Body of pancreas (tissue), 4 donors: ENCODE data around the gene NPS.

Experiments used
- POLR2A ChIP-seq, 3 donors: fragments of 450-650 bp; IDR thresholded peaks; one replicate each; pipeline ENCODE4 v1.6.1; 2016; ENCODE audit warnings: antibody characterized with exemption in 3 of 3, mild to moderate bottlenecking in 2 of 3
- TF ChIP-seq, protein P1 (sequence below), 7 experiments: fragments of 450-650 bp in 4 of 7; fragments of 200-600 bp in 3 of 7; sonication (generic) in 3 of 7; IDR thresholded peaks; one replicate each; pipeline ENCODE4 v1.5.1; 2016 to 2019; ENCODE audit warnings: antibody characterized with exemption in 7 of 7

DNA sequence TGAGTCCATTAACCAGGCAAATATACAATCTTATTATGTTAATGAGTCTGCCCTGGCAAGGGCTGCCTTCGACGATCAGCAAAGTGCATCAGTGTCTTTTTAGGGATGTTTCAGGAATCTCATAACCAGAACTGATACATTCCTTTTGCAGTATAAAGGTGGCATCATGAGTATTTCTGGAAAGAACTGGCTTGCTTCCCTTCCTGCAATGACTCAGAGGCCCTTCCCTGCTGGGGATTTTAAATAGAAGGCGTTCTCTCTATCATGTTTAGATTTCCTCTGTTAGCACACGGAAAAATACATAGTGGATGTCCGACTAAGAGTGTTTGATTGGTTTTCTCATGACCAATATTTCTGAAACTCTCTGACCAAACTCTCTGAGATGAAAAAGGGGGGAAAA is 1.8 kb downstream of the NPS start:
- TF ChIP-seq, protein P1, sequence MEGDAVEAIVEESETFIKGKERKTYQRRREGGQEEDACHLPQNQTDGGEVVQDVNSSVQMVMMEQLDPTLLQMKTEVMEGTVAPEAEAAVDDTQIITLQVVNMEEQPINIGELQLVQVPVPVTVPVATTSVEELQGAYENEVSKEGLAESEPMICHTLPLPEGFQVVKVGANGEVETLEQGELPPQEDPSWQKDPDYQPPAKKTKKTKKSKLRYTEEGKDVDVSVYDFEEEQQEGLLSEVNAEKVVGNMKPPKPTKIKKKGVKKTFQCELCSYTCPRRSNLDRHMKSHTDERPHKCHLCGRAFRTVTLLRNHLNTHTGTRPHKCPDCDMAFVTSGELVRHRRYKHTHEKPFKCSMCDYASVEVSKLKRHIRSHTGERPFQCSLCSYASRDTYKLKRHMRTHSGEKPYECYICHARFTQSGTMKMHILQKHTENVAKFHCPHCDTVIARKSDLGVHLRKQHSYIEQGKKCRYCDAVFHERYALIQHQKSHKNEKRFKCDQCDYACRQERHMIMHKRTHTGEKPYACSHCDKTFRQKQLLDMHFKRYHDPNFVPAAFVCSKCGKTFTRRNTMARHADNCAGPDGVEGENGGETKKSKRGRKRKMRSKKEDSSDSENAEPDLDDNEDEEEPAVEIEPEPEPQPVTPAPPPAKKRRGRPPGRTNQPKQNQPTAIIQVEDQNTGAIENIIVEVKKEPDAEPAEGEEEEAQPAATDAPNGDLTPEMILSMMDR (IDR thresholded peaks at IDR 0.05) = no peak
- no peak for TF ChIP-seq POLR2A (IDR thresholded peaks at IDR 0.05)
